NCI-H748 treated with DMSO at 0.1 percent for 48 hours (cell line): ENCODE results near the gene IRAG1.

Source experiments
- DNase-seq: peaks from one replicate; lab custom pipeline; 2025; lab: John Stamatoyannopoulos, UW

IRAG1 gene

DNA sequence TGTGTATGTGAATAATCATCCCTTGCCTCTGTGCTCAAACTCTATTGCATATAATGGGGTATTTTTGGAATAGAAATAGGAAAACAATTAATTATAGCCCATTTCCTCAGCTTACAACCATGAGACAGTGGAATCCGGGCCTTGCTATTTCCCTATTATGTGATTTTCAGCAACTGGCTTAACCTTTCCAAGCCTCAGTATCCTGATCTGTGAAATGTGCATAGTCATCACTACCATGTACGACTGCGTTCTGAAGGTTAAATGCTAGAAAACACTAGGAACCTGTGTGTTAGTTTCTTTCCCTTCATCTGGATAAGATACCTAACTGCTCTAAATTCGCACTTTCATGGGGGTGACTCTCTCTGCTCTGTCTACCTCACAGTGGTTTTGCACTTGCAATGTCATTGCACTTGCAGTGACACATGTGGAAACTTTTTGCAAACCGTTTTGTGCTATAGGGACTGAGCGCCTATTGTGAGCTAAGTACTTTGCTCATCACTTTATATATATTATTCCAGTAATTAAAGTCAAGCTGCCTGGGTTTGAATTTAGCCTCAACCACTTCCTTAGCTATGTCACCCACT lies 48.3 kb downstream of the IRAG1 start:
- DNase-seq, result no peak
